ENCODE measurements around the gene ACKR2. TPM values are rescaled to one million over a fixed set of nuclear protein-coding genes. Genes with fewer than 3 reads are reported as not detected.

The ACKR2 gene
- total RNA-seq, 4 donors from 2014 or later, result 1.4 to 9.2 (median 5.2) TPM

DNA sequence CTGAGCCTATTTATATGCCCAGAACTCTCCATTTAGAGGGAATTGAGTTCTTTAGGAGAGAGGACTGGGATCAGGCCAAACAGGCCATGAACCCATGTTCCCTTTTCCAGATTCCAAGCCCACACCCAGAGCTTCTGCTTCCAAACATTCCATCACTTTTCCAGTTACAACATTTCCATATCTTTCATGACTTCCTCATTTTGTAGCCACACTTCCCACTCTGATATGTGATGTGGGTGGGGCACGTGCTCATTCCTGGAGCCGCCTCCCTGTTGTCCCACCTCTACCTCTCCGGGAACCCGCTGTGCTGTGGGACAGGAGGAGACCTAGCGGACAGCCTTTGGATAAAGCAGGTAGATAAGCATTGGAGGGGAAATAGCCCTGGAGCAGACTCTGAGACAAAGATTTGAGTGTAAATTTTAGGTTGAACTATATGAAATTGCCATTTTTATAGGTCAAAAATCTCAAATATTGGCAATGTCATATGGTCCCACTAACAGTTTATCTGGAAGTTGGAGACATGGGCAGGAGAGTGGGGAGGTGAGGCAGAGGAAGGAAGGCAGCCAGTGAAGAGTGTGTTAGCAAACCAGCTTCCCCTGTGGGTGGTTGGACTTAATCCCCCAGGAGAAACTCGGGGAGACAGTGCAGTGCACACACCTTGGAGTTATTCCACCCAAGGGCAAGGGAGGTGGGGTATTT lies 34.6 kb downstream of the ACKR2 start:
- peak in 1 of 3 donors; percentile 13 for TF ChIP-seq POLR2AphosphoS5 (IDR thresholded peaks at IDR 0.05)
- TF ChIP-seq, protein P1, sequence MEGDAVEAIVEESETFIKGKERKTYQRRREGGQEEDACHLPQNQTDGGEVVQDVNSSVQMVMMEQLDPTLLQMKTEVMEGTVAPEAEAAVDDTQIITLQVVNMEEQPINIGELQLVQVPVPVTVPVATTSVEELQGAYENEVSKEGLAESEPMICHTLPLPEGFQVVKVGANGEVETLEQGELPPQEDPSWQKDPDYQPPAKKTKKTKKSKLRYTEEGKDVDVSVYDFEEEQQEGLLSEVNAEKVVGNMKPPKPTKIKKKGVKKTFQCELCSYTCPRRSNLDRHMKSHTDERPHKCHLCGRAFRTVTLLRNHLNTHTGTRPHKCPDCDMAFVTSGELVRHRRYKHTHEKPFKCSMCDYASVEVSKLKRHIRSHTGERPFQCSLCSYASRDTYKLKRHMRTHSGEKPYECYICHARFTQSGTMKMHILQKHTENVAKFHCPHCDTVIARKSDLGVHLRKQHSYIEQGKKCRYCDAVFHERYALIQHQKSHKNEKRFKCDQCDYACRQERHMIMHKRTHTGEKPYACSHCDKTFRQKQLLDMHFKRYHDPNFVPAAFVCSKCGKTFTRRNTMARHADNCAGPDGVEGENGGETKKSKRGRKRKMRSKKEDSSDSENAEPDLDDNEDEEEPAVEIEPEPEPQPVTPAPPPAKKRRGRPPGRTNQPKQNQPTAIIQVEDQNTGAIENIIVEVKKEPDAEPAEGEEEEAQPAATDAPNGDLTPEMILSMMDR (IDR thresholded peaks at IDR 0.05), result no peak
- no peak for TF ChIP-seq EP300 (IDR thresholded peaks at IDR 0.05; ENCODE audit: low read depth)
- intact Hi-C loops (cut with DNase I; ENCODE audit: low total_unique reads), result loop anchor here (5.0 kb wide), 1 partner anchor 62 kb away; no protein-coding TSS in a partner anchor
- Histone ChIP-seq H3K27me3 (no peaks in the 10 kb centered on the region), H3K4me1 (peaks cover 0 to 24% (median 8%) of the 10 kb centered on the region in 4 donors), H3K27ac (peak overlapping the region; percentile 4 to 40 (median 24)), H3K36me3 (no peaks in the 10 kb centered on the region), H3K4me3 (no peak overlapping the region), H3K9me3 (no peaks in the 10 kb centered on the region)
- WGBS, 2 donors (ENCODE audit: low coverage in 1 of 2), result 62 to 67% methylated on average over 4 to 6 of the region's 6 CpGs
- in situ Hi-C loops (cut with MboI; ENCODE audit: low pct_ligation_motif_present in 1 of 4, low pct_unique_long_range_greater_than_20kb in 1 of 4, low sequenced_read_pairs in 3 of 4), result no loop called here
- DNase-seq, result peak; percentile 17

DNA sequence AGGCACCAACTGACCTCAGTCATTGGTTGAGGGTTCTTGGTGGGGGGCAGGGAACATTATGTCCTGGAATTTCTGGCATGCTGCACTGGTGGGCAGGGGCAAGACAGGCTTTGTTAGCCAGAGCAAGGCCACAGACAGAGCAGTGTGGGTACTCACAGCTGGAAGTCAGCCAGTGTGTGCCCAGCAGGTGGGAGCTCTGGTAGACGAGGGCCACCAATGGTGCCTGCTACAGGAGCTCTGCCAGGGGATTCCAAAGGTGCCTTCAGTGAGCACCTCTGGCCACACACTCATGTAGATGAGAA lies 35.1 kb downstream of the ACKR2 start:
- intact Hi-C loops (cut with DNase I; ENCODE audit: low total_unique reads), result loop anchor here (5.0 kb wide), 1 partner anchor 62 kb away; no protein-coding TSS in a partner anchor

DNA sequence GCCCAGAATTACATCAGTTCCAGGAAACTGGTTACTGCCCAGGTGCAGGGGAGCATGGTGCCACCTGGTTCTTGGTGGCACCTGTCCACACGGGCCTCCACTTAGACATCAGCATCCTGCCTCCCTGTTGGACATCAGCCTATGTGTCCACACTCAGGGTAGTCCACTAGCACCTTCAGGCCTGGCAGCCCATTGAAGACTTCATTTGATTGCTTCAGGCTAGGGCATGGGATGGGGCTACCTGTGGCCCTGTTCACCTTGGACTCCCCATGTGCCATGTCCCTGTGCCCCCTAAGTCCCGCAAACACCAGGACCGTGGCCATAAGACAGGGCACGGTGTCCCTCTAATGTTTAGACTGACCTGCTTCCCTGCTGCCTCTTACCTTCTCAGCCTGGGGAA lies 35.6 kb downstream of the ACKR2 start:
- intact Hi-C loops (cut with DNase I; ENCODE audit: low total_unique reads), result loop anchor here (5.0 kb wide), 1 partner anchor 63 kb away; no protein-coding TSS in a partner anchor
- peak overlapping the region; percentile 4 to 38 (median 16) for H3K27ac ChIP-seq
- WGBS, 2 donors (ENCODE audit: low coverage in 1 of 2), result 96% methylated on average over 4 of the region's 4 CpGs; no CpG with 5 or more reads in 1 of the 2 donors

More for the DNA sequence above, 35.1 kb downstream of the ACKR2 start:
- 78% methylated on average over 1 of the region's 1 CpG; no CpG with 5 or more reads in 1 of the 2 donors for WGBS, 2 donors (ENCODE audit: low coverage in 1 of 2)
- H3K27me3 ChIP-seq, result no peaks in the 10 kb centered on the region
- no peaks in the 10 kb centered on the region for H3K36me3 ChIP-seq
- no peak for TF ChIP-seq POLR2AphosphoS5 (IDR thresholded peaks at IDR 0.05)
- TF ChIP-seq, protein P1 (IDR thresholded peaks at IDR 0.05), result no peak
- TF ChIP-seq POLR2A (IDR thresholded peaks at IDR 0.05), result no peak
- no peak for TF ChIP-seq EP300 (IDR thresholded peaks at IDR 0.05; ENCODE audit: low read depth)
- H3K4me1 ChIP-seq, result peaks cover 0 to 24% (median 8%) of the 10 kb centered on the region in 4 donors
- peak overlapping the region; percentile 4 to 38 (median 22) for H3K27ac ChIP-seq
- H3K4me3 ChIP-seq, result no peak overlapping the region
- H3K9me3 ChIP-seq, result no peaks in the 10 kb centered on the region
- in situ Hi-C loops (cut with MboI; ENCODE audit: low pct_ligation_motif_present in 1 of 4, low pct_unique_long_range_greater_than_20kb in 1 of 4, low sequenced_read_pairs in 3 of 4), result no loop called here
- DNase-seq, result no peak

More for the DNA sequence above, 35.6 kb downstream of the ACKR2 start:
- in situ Hi-C loops (cut with MboI; ENCODE audit: low pct_ligation_motif_present in 1 of 4, low pct_unique_long_range_greater_than_20kb in 1 of 4, low sequenced_read_pairs in 3 of 4), result no loop called here
- Histone ChIP-seq H3K9me3 (no peaks in the 10 kb centered on the region), H3K36me3 (no peaks in the 10 kb centered on the region), H3K4me1 (peaks cover 0 to 24% (median 8%) of the 10 kb centered on the region in 4 donors), H3K27me3 (no peaks in the 10 kb centered on the region), H3K4me3 (no peak overlapping the region)
- TF ChIP-seq POLR2AphosphoS5 (IDR thresholded peaks at IDR 0.05) (no peak), POLR2A (IDR thresholded peaks at IDR 0.05) (no peak), EP300 (IDR thresholded peaks at IDR 0.05; ENCODE audit: low read depth) (no peak)
- TF ChIP-seq, protein P1 (IDR thresholded peaks at IDR 0.05), result no peak
- DNase-seq, result no peak

Measured in transverse colon (tissue), 4 donors.